Memory B cell (primary cell): Measurements from ENCODE around the gene RABAC1.
A peak's percentile ranks its signal among the peaks of the same experiment; 100 is the strongest.

Source experiments
- ATAC-seq: fragments of 150-1000 bp; cut with Tn5 transposase; 2 replicates; pipeline ENCODE4 v1.10.0; 2021; ENCODE audit warnings: low read depth, mild to moderate bottlenecking, moderate library complexity
- DNase-seq, 2 donors: peaks; one replicate each; pipeline ENCODE4 v3.0.0; 2022; ENCODE audit warnings: low spot score in 2 of 2
- H3K27ac Mint-ChIP-seq: one replicate; pipeline ENCODE4 v1.8.0; 2022; ENCODE audit warnings: mild to moderate bottlenecking, moderate library complexity, mixed read lengths
- H3K27me3 Mint-ChIP-seq: one replicate; pipeline ENCODE4 v1.8.0; 2022; ENCODE audit warnings: mixed read lengths
- H3K36me3 Mint-ChIP-seq: one replicate; pipeline ENCODE4 v1.8.0; 2022; ENCODE audit warnings: mild to moderate bottlenecking, mixed read lengths
- H3K4me1 Mint-ChIP-seq: one replicate; pipeline ENCODE4 v1.8.0; 2022; ENCODE audit warnings: mixed read lengths
- H3K4me3 Mint-ChIP-seq: one replicate; pipeline ENCODE4 v1.8.0; 2022; ENCODE audit warnings: mild to moderate bottlenecking, moderate library complexity, mixed read lengths
- H3K9me3 Mint-ChIP-seq: one replicate; pipeline ENCODE4 v1.8.0; 2022; ENCODE audit warnings: mixed read lengths

The RABAC1 gene

DNA sequence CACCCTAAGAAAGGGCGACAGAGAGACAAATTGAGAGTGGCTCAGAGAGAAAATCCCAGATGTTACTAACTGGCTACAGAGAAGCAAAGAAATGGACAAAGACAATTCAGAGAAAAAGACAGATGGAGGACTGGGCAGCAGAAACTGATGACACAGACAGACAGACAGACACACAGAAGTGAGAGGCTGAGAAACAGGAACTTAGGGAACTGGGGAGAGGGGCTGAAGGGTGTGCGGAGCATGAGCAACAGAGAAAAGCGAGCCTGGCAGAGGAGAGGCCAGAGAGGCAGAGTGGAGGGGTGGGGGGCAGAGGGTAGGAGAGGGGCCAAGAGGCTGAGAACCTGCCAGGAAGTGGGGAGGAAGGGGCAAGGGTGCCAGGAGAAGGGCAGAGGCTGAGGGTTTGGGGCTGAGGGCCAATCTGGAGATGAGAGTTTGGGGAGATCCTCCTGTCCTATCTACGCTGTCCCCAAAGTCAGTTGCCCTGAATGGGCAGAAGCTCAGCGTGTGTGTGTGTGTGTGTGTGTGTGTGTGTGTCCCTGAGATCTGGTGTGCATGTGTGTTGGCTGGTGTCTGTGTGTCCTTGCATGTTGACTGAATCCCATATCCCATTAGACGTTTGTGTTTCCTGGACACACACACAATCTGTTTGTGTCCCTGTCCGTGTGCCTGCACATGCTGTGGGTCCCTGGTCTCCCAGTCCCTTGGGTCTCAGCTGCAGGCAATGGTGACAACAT lies 25.3 kb downstream of the RABAC1 start:
- no peak overlapping the region for H3K4me3 Mint-ChIP-seq
- peaks cover 59% of the 10 kb centered on the region for H3K4me1 Mint-ChIP-seq
- H3K27me3 Mint-ChIP-seq: peaks cover 10% of the 10 kb centered on the region
- DNase-seq (no peak), ATAC-seq (no peak)
- no peaks in the 10 kb centered on the region for H3K36me3 Mint-ChIP-seq
- peak overlapping the region; percentile 90 for H3K27ac Mint-ChIP-seq
- H3K9me3 Mint-ChIP-seq: no peaks in the 10 kb centered on the region

DNA sequence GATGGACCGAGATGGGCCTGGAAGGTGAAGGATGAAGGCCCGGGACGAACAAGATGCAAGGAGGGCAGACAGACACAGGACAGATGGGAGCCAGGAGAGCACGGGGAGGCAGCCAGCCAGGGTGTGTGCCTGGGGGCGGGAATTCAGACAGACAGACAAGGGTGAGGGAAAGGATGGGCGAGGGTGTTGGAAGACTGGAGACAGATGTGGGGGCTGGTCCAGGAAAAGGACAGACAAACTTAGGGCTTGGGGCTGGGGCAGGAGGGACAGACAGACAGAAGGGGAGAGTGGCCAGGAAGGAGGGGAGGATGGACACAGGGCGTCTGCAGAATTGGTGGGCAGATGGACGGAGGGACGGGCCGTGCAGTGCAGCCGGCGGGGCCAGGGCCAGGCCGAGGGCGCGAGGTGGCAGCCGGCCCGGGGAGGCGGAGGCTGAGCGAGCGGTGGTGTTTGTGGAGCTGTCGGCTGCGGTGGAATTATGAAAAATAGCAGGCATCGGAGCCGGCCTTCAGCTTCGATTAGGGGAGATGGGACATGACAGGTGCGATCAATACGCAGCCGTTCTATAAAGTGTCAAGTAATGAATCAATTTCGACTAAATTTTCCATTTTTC lies 26.3 kb downstream of the RABAC1 start:
- Mint-ChIP-seq H3K4me1 (peaks cover 59% of the 10 kb centered on the region), H3K36me3 (no peaks in the 10 kb centered on the region), H3K9me3 (no peaks in the 10 kb centered on the region), H3K27ac (peak overlapping the region; percentile 90), H3K27me3 (peaks cover 11% of the 10 kb centered on the region), H3K4me3 (no peak overlapping the region)
- ATAC-seq (no peak), DNase-seq (no peak)

DNA sequence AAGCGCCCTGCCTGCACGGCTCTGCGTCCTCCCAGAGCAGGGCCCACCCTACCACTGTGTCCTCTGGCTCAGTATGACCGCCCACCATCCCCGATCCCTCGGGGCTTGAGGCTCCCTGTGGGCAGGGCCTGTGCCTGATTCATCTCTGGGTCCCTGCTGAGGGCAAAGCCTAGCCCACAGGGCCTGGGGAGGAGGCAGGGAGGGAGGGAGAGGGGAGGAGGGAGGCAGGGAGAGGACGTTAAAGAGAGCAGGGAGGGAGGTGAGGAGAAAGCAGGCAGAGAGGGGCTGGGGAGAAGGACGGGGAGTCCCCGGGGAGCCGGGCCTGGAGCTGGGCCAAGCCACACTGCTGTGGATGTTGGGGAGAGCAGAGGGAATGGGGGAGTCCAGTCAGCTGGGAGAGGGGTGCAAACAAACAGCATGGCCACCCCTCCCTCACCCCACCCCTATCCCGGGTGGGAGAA lies 26.8 kb downstream of the RABAC1 start:
- Mint-ChIP-seq H3K9me3 (no peaks in the 10 kb centered on the region), H3K27ac (peak overlapping the region; percentile 39), H3K4me3 (no peak overlapping the region), H3K4me1 (peaks cover 55% of the 10 kb centered on the region), H3K36me3 (no peaks in the 10 kb centered on the region), H3K27me3 (peaks cover 11% of the 10 kb centered on the region)
- DNase-seq (no peak), ATAC-seq (no peak)

DNA sequence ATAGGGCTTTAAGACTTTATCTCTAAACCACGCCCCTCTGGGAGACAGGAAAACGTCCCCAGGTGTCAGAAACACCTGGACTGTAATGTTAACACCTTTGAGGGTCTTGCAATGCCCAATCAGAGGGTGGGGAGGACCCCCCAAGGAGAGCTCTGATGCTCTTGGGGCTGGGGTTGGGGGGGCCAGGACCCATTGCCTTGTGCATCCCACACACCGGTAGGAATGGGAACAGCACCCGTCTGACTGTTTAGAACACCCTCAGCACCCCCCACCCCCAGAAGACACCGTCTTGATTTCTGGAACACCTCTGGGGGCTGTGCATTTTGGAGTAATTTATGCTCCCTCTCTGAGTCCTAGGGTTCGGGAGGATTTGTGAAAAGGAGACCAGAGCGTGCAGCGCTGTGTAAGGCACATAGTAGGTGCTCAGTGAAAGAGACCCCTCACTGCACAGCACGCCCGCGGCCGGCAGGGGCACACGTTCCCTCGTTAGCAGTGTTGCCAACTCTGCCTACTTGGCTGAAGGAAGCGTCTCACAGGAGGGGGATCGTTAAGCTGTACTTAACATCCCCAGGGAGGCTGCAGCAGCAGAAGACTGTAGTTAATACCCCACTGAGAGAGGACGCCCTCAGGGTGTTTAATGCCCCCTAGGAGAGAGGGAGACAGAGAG lies 28.1 kb downstream of the RABAC1 start:
- Mint-ChIP-seq H3K36me3 (no peaks in the 10 kb centered on the region), H3K27me3 (peaks cover 11% of the 10 kb centered on the region), H3K4me1 (peaks cover 48% of the 10 kb centered on the region), H3K4me3 (no peak overlapping the region), H3K9me3 (no peaks in the 10 kb centered on the region), H3K27ac (no peak overlapping the region)
- ATAC-seq (peak; percentile 25), DNase-seq (no peak)

DNA sequence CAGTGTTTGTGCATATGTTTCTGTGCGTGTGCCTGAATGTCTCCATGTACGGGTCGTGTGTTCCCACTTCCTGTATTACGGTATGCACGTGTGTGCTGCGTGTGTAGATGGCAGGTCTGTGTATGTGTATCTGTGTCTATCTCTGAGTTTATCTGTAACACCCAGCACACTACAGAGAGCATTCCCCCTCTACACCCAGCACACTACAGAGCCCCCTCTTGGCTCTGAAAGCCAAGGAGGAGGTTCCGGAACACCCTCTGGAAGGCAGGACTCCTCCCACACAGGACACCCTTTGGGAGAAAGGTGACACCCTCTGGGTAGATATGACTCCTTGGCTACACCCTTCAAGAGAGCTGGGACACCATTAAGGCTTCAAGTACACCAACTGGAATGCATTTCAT lies 28.8 kb downstream of the RABAC1 start:
- Mint-ChIP-seq H3K27me3 (peaks cover 9% of the 10 kb centered on the region), H3K4me1 (peaks cover 46% of the 10 kb centered on the region), H3K9me3 (no peaks in the 10 kb centered on the region), H3K27ac (no peak overlapping the region), H3K36me3 (no peaks in the 10 kb centered on the region), H3K4me3 (peak overlapping the region; percentile 72)
- DNase-seq (no peak), ATAC-seq (no peak)

DNA sequence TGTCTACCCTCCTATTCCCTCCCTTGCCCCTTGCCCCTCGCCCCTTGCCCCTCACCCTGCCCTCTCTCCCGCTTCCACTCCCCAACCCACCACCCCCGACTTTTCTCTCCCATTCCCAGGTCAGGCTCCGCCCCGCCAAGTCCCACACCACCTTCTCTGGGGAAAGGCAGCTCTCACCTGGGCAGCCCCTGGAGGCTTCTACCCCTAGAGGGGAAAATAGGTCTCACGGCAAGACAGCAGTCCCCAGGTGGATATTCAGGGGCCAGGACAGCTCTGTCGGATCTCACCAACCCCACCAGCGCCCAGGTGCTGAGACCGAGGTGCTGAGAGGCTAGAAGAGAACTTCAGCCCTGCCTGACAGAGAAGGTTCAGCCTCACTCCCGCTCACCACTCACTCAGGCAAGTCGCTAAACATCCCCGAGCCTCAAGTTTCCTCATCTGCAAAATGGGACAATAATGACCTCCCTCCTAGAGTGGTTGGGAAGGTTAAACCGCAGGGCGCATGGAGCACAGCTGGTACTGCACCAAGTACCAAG lies 29.5 kb downstream of the RABAC1 start:
- Mint-ChIP-seq H3K4me1 (peaks cover 39% of the 10 kb centered on the region), H3K27me3 (peaks cover 5% of the 10 kb centered on the region), H3K27ac (no peak overlapping the region), H3K36me3 (no peaks in the 10 kb centered on the region), H3K4me3 (peak overlapping the region; percentile 90), H3K9me3 (no peaks in the 10 kb centered on the region)
- no peak for DNase-seq
- peak; percentile 11 for ATAC-seq

DNA sequence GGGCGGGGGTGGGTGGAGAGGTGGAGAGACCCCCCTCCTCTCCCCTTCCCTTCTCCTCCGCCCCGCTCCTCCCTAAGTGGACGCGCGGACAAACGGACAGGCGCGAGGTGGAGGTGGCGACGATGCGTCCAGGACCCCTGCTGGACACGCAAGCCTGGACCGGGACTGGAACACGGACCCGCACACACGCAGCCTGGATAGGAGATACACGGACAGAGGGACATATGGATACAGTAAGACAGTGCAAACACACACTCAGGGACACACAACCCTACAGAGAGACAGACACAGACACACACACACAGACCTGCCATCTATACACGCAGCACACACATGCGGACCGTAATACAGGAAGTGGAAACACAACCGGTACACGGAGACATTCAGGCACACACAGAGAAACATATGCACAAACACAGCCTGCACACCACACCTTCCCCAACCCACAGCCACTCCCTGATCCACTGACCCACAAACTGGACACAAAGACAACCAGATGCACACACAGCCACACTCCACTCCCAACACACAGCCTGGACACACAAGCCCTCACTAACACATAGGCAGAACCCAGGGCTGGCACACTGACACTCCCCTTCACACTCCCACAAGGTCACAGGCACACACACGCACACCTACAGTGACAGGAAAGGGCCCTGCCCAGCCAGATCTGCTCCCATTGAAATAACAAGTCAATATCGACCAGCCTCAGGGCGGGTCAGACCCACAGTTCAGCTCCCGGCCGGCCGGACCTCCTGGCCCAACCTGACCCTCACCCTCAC lies 30.2 kb downstream of the RABAC1 start:
- Mint-ChIP-seq H3K4me1 (peaks cover 34% of the 10 kb centered on the region), H3K9me3 (no peaks in the 10 kb centered on the region)

DNA sequence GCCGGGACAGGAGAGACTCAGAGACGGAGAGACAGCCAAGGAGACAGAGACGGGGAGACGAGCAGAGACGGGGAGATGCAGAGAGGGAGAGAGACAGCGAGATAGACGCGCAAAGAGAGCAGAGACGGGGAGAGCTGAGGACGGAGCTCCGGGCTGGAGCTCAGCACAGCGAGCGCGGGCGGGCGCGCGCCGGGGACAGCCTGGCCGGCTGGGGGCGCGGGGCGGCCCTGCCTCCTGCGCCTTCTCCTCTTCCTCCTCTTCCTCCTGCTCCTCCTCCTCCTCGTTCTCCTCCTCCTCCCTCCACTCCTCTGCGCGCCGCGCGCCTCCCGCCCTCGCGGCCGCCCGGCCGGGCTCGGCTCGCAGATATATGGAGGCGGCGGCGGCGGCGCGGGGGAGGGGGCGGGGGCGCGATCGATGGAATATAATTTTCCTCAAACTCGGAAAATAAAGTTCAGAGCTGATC lies 30.9 kb downstream of the RABAC1 start, which contains the start of gene ERFL:
Gene ERFL, minus strand, starts transcription at position 229 of the 463 bp plus-strand sequence. CDS start 15,530 bp downstream, outside the sequence.
- Mint-ChIP-seq H3K4me3 (peak within 1 kb of the TSS; percentile 90), H3K9me3 (no peaks in the 10 kb centered on the region), H3K4me1 (peaks cover 30% of the 10 kb centered on the region), H3K36me3 (peaks cover 2% of the 10 kb centered on the region), H3K27me3 (peaks cover 9% of the 10 kb centered on the region), H3K27ac (peak within 1 kb of the TSS; percentile 60)
- peak; percentile 38 for ATAC-seq
- no peak for DNase-seq

More for the DNA sequence above, 30.2 kb downstream of the RABAC1 start:
- DNase-seq (no peak), ATAC-seq (peak; percentile 72)
- H3K27ac Mint-ChIP-seq: peak overlapping the region; percentile 24
- H3K4me3 Mint-ChIP-seq: peak overlapping the region; percentile 90
- no peaks in the 10 kb centered on the region for H3K36me3 Mint-ChIP-seq
- peaks cover 6% of the 10 kb centered on the region for H3K27me3 Mint-ChIP-seq

DNA sequence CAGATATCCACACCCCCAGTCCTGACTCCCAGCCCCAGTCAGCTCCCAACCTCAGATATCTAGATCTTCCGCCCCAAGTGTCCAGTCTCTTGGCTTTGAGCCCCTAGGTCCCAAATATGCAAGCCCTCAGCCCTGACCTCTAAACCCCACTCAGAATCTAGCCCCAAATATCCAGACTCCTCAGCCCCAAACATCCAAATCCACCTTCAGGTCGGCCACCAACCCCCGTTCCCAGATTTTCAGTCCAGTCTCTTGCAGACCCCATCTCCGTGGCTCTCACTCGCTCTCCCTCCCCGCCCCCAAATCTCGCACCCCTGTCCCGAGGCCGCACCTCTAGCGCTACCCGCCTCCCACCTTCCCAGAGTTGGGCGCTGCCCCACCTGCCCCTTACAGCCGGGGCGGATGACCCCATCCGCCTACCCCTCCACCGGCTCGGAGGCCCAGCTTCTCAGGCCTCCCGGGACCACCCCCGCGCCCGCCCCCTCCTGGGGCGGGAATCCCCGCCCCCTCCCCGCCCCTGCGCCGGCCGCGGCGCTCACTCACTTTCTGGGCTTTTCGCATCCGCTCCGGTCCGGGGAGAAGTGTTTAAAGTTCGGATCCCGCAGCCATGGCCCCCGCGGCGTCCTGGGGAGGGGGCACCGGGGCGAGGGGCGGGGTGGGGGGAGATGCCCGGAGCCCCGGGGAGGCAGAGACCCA lies 31.5 kb downstream of the RABAC1 start:
- peak; percentile 27 for ATAC-seq
- no peak for DNase-seq
- peak overlapping the region; percentile 90 for H3K4me3 Mint-ChIP-seq
- peaks cover 12% of the 10 kb centered on the region for H3K27me3 Mint-ChIP-seq
- peaks cover 3% of the 10 kb centered on the region for H3K36me3 Mint-ChIP-seq
- H3K27ac Mint-ChIP-seq: peak overlapping the region; percentile 60
- H3K9me3 Mint-ChIP-seq: no peaks in the 10 kb centered on the region
- peaks cover 31% of the 10 kb centered on the region for H3K4me1 Mint-ChIP-seq

DNA sequence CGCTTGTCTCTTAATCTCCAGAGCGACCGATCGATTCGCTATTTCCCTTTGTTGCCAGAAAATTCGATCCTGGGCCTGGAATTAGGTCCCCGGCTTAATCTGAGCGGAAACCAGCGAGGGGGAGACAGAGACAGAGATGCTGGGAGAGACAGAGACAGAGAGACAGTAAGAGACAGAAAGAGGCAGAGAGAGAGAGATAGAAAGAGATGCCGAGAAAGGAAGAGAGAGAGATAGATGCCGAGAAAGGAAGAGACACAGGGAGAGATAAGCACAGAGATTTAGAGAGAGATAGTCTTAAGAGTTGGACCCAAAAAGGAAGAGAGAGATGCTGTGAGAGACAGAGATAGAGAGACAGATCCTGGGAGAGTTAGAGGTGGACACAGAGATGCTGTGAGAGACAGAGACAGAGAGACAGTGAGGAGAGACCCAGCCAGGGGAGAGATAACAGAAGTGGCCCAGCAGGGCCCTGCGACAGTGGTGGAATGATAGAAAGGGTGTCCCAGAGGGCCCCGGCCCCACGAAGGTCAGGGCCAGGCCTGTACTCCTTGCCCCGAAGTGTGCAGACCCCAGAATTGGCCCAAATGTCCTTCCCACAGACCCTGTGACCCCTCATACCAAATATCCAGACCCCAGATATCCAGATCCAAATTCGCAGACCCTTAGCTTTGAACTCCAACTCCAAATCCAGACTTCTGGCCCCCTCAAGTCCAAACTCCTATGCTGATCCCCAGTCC lies 32.2 kb downstream of the RABAC1 start:
- ATAC-seq: no peak
- Mint-ChIP-seq H3K4me3 (no peak overlapping the region), H3K27ac (no peak overlapping the region), H3K27me3 (peaks cover 16% of the 10 kb centered on the region), H3K9me3 (no peaks in the 10 kb centered on the region), H3K36me3 (peaks cover 3% of the 10 kb centered on the region), H3K4me1 (peaks cover 34% of the 10 kb centered on the region)
- no peak for DNase-seq

DNA sequence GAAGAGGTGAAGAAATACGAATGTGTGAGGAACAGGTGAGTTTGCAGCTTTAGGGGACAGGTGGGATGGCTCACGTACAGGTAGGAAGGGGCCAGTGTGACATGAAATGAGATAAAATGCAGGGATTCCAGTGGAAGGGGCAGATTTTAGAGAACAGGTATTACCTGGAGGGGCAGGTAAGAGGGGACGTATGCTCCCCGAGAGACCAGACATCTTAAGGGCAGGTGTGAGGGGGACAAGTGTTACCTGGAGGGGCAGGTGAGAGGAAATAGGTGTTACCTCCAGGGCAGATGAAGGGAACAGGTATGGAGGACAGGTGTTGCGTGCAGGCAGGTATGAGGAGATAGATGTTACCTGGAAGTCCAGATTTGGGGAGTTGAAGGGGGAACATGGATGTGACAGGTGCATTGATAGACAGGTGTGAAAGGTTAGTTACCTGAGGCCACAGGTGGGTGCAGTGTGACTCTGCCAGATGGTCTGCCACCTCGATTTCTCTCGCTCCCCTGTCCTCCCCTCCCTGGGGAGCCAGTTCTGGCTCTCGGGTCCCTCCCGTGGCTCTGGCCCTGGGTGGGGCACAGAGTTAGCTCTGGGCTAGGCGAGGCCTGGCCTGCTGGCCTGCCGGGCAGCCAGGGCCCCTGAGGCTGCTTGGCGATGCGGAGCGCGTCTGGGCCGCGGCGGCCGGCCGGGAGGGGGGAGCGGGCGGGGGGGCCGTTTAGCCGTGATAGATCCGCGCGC lies 32.9 kb downstream of the RABAC1 start:
- peaks cover 19% of the 10 kb centered on the region for H3K27me3 Mint-ChIP-seq
- no peaks in the 10 kb centered on the region for H3K9me3 Mint-ChIP-seq
- DNase-seq (no peak), ATAC-seq (no peak)
- peaks cover 5% of the 10 kb centered on the region for H3K36me3 Mint-ChIP-seq
- peaks cover 35% of the 10 kb centered on the region for H3K4me1 Mint-ChIP-seq
- no peak overlapping the region for H3K4me3 Mint-ChIP-seq
- no peak overlapping the region for H3K27ac Mint-ChIP-seq
